Inferior parietal cortex (tissue), 1 donor: ENCODE measurements around the gene CACNB1.

ENCODE experiments used
- DNase-seq: peaks from one replicate; pipeline ENCODE4 v3.0.0-alpha.2; 2016; ENCODE audit errors: extremely low spot score

CACNB1 gene

GRCh38 chr17:39123627-39124026 lies 73.8 kb downstream of the CACNB1 start:
- DNase-seq: no peak
